ENCODE results near the gene IL1RL2. TPM values are rescaled to one million over a fixed set of nuclear protein-coding genes. Genes with fewer than 3 reads are reported as not detected.

IL1RL2 gene
- total and polyA plus RNA-seq, 2 of the 4 experiments (the other 2 are of a cell fraction) = 0.09 to 0.36 TPM

DNA sequence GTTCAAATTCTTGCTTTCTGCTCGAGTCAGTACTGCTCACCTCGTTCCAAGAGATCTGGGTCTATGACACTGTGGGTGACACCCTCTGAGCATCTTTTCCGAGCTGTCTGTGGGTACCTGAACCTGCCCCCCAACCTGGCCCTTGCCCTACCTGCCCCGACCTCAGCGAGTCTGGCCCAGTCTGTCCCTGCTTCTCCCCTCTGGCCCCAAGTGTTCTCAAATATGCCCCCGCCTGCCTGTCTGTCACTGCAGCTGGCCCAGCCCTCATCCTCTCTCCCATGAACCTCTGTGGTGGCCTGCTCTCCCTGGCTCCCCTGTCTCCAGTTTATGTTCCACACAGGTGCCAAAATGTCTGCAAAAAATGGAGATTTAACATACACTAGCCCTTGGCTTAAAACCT, 32.5 kb upstream of the IL1RL2 start:
- Histone ChIP-seq H2BK120ac (ENCODE audit: low read depth, low read length) (no peak overlapping the region), H3K27me3 (ENCODE audit: control insufficient read depth, insufficient read depth, low read length) (no peaks in the 10 kb centered on the region), H4K5ac (ENCODE audit: low read depth, low read length) (no peak overlapping the region), H3K4me3 (ENCODE audit: insufficient read depth, low read depth, low read length) (no peak overlapping the region), H3K9me1 (ENCODE audit: insufficient read depth, low read length) (0 out of 2 replicates have a peak, but pooled peaks cover 4% of the 10 kb centered on the region), H3K18ac (ENCODE audit: low read depth, low read length) (peak overlapping the region; percentile 14; the same call in 1 of the 2 replicates), H3K14ac (replicated peaks; ENCODE audit: low read depth, low read length) (no peak overlapping the region), H3K27ac (ENCODE audit: insufficient read depth, low read length) (no peak overlapping the region), H2AFZ (replicated peaks; ENCODE audit: low read length, poor library complexity) (no peak overlapping the region), H4K8ac (ENCODE audit: low read depth in 2 of 2, low read length in 2 of 2) (no peak overlapping the region), H2AK9ac (replicated peaks; ENCODE audit: low read depth, low read length, poor library complexity) (no peak overlapping the region), H2BK15ac (ENCODE audit: low read depth, low read length) (no peak overlapping the region), H3K56ac (ENCODE audit: extremely low read depth, insufficient read depth, low read length) (no peak overlapping the region), H2AK5ac (ENCODE audit: low read depth, low read length) (no peak overlapping the region), H2BK5ac (ENCODE audit: low read depth, low read length, poor library complexity, severe bottlenecking) (no peak overlapping the region), H3K36me3 (ENCODE audit: control insufficient read depth, insufficient read depth, low read length) (peaks cover 60% of the 10 kb centered on the region), H3K9ac (ENCODE audit: low read depth, low read length) (no peak overlapping the region), H3K4me1 (ENCODE audit: control insufficient read depth, insufficient read depth, low read length) (peaks cover 20% of the 10 kb centered on the region), H4K91ac (ENCODE audit: insufficient read depth, low read depth, low read length) (no peak overlapping the region), H2BK20ac (ENCODE audit: low read depth, low read length) (no peak overlapping the region), H3K9me3 (ENCODE audit: control insufficient read depth, insufficient read depth, low read length) (peaks cover 1% of the 10 kb centered on the region; the same call in 1 of the 2 replicates), H4K20me1 (ENCODE audit: insufficient read depth, low read length) (peaks cover 7% of the 10 kb centered on the region), H3K79me1 (ENCODE audit: low read depth in 1 of 2, low read length in 2 of 2) (peaks cover 14 to 35% of the 10 kb centered on the region in 2 experiments), H3K4ac (ENCODE audit: low read depth, low read length) (no peak overlapping the region), H3K23ac (ENCODE audit: low read depth, low read length) (no peak overlapping the region), H3K4me2 (ENCODE audit: low read depth, low read length) (no peak overlapping the region)
- BruUV-seq (replicated peaks) = no TSS peak
- dilution Hi-C loops (cut with HindIII; ENCODE audit: low sequenced_read_pairs, unreplicated experiment) = loop anchor here (25.0 kb wide), 1 partner anchor 142 kb away; no protein-coding TSS in a partner anchor
- WGBS, 2 experiments (ENCODE audit: extremely low coverage in 2 of 2, insufficient read length in 1 of 2) = 85% methylated on average over 4 of the region's 6 CpGs; no CpG with 5 or more reads in 1 of the 2 experiments
- intact Hi-C loops (cut with micrococcal nuclease) = no loop called here
- ChIA-PET CTCF (no interaction called here), POLR2A (ENCODE audit: unreplicated experiment) (no interaction called here)
- in situ Hi-C loops (cut with MboI; ENCODE audit: low sequenced_read_pairs) = no loop called here
- no peak for TF ChIP-seq CHD1 (IDR thresholded peaks at IDR 0.05; ENCODE audit: low read depth, low read length)
- no peak for TF ChIP-seq SMC3 (IDR thresholded peaks at IDR 0.05; ENCODE audit: low read depth, low read length)
- DNase-seq = no peak
- no peak for ATAC-seq (ENCODE audit: low read depth)

Measured in IMR-90 (cell line).